ENCODE measurements around the gene RNF212B.
"Not testable (repeated sequence)": the region's sequence is repeated elsewhere in the genome, so short reads cannot be mapped to it uniquely, and the experiment has no call there.

The RNF212B gene

GRCh38 chr14:23219075-23219474 is 18.7 kb upstream of the RNF212B start:
- Histone ChIP-seq H4K8ac (ENCODE audit: low read depth, low read length) (no peak overlapping the region), H3K14ac (ENCODE audit: low read length) (no peak overlapping the region), H3K4me3 (ENCODE audit: low read depth, low read length) (no peak overlapping the region), H2BK12ac (ENCODE audit: low read length) (no peak overlapping the region), H3K4me1 (ENCODE audit: control insufficient read depth in 1 of 2, insufficient read depth in 2 of 2, low read length in 2 of 2) (no peaks in the 10 kb centered on the region), H3K18ac (ENCODE audit: low read length) (no peak overlapping the region), H3K27me3 (ENCODE audit: insufficient read depth, low read length) (no peaks in the 10 kb centered on the region), H2AK5ac (ENCODE audit: low read length) (no peak overlapping the region), H4K91ac (ENCODE audit: low read depth, low read length) (no peak overlapping the region), H2BK120ac (ENCODE audit: insufficient read depth, low read length, poor library complexity) (no peak overlapping the region), H3K9ac (ENCODE audit: low read length) (no peak overlapping the region), H3K4me2 (ENCODE audit: low read length) (no peak overlapping the region), H3K27ac (ENCODE audit: low read depth, low read length) (no peak overlapping the region), H4K12ac (ENCODE audit: low read depth, low read length) (no peak overlapping the region), H3K79me2 (ENCODE audit: control insufficient read depth, insufficient read depth, low read length, poor library complexity) (no peaks in the 10 kb centered on the region), H3K79me1 (ENCODE audit: low read length) (no peaks in the 10 kb centered on the region), H2AFZ (ENCODE audit: insufficient read depth, low read length, poor library complexity) (no peak overlapping the region), H2BK5ac (ENCODE audit: low read depth, low read length, poor library complexity) (no peak overlapping the region), H3K36me3 (ENCODE audit: control insufficient read depth in 1 of 2, insufficient read depth in 2 of 2, low read length in 2 of 2) (no peaks in the 10 kb centered on the region), H3K23ac (ENCODE audit: low read length) (no peak overlapping the region), H3K4ac (ENCODE audit: low read depth, low read length) (no peak overlapping the region), H3K9me3 (ENCODE audit: insufficient read depth, low read depth, low read length) (peaks cover 2% of the 10 kb centered on the region)
- WGBS (ENCODE audit: extremely low coverage, insufficient coverage, insufficient read length) = no CpG with 5 or more reads among the region's 3 CpGs
- DNase-seq = no peak

DNA sequence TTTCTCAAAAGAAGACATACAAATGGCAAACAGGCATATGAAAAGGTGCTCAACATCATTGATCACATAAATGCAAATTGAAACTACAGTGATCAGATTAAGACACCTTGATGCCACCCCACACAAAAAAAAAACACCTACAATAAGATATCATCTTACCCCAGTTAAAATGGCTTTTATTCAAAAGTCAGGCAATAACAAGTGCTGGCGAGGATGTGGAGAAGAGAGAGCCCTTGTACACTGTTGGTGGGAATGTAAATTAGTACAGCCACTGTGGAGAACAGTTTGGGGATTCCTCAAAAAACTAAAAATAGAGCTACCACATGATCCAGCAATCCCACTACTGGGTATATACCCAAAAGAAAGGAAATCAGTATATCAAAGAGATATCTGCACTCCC is 12.8 kb upstream of the RNF212B start:
- H3K14ac ChIP-seq (ENCODE audit: low read length); H2AK5ac ChIP-seq (ENCODE audit: low read length); H3K4me3 ChIP-seq (ENCODE audit: low read depth, low read length); H3K9me3 ChIP-seq (ENCODE audit: insufficient read depth, low read depth, low read length); H3K36me3 ChIP-seq (ENCODE audit: control insufficient read depth in 1 of 2, insufficient read depth in 2 of 2, low read length in 2 of 2); H2AFZ ChIP-seq (ENCODE audit: insufficient read depth, low read length, poor library complexity); H3K23ac ChIP-seq (ENCODE audit: low read length); DNase-seq; H3K18ac ChIP-seq (ENCODE audit: low read length); H3K4ac ChIP-seq (ENCODE audit: low read depth, low read length); H3K4me2 ChIP-seq (ENCODE audit: low read length); H2BK5ac ChIP-seq (ENCODE audit: low read depth, low read length, poor library complexity); H3K79me2 ChIP-seq (ENCODE audit: control insufficient read depth, insufficient read depth, low read length, poor library complexity); H3K79me1 ChIP-seq (ENCODE audit: low read length); H4K8ac ChIP-seq (ENCODE audit: low read depth, low read length); H2BK120ac ChIP-seq (ENCODE audit: insufficient read depth, low read length, poor library complexity); H3K9ac ChIP-seq (ENCODE audit: low read length); H4K12ac ChIP-seq (ENCODE audit: low read depth, low read length); H3K27ac ChIP-seq (ENCODE audit: low read depth, low read length); H3K27me3 ChIP-seq (ENCODE audit: insufficient read depth, low read length); H4K91ac ChIP-seq (ENCODE audit: low read depth, low read length); H2BK12ac ChIP-seq (ENCODE audit: low read length); H3K4me1 ChIP-seq (ENCODE audit: control insufficient read depth in 1 of 2, insufficient read depth in 2 of 2, low read length in 2 of 2): not testable (repeated sequence)
- WGBS (ENCODE audit: extremely low coverage, insufficient coverage, insufficient read length) = no CpG with 5 or more reads among the region's 1 CpG

DNA sequence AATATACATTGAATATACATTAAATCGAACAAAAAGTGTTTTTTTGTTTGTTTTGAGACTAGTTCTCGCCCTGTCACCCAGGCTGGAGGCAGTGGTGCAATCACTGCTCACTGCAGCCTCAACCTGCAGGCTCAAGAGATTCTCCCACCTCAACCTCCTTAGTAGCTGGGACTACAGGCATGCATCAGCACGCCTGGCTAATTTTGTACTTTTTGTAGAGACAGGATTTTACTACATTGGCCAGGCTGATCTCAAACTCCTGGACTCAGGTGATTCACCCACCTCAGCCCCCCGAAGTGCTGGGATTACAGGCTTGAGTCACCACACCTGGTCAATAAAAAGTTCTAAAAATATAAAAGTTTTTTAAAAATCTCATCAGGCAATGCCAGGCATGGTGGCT is 10.2 kb upstream of the RNF212B start:
- Histone ChIP-seq H3K79me1 (ENCODE audit: low read length) (no peaks in the 10 kb centered on the region), H4K12ac (ENCODE audit: low read depth, low read length) (no peak overlapping the region), H3K27me3 (ENCODE audit: insufficient read depth, low read length) (no peaks in the 10 kb centered on the region), H3K36me3 (ENCODE audit: control insufficient read depth in 1 of 2, insufficient read depth in 2 of 2, low read length in 2 of 2) (no peaks in the 10 kb centered on the region), H3K18ac (ENCODE audit: low read length) (no peak overlapping the region), H3K14ac (ENCODE audit: low read length) (no peak overlapping the region), H3K9me3 (ENCODE audit: insufficient read depth, low read depth, low read length) (no peaks in the 10 kb centered on the region), H3K4ac (ENCODE audit: low read depth, low read length) (no peak overlapping the region), H3K4me3 (ENCODE audit: low read depth, low read length) (no peak overlapping the region), H3K9ac (ENCODE audit: low read length) (no peak overlapping the region), H3K4me2 (ENCODE audit: low read length) (no peak overlapping the region), H2BK12ac (ENCODE audit: low read length) (no peak overlapping the region), H3K4me1 (ENCODE audit: control insufficient read depth in 1 of 2, insufficient read depth in 2 of 2, low read length in 2 of 2) (no peaks in the 10 kb centered on the region), H3K27ac (ENCODE audit: low read depth, low read length) (no peak overlapping the region), H2AK5ac (ENCODE audit: low read length) (no peak overlapping the region), H2BK5ac (ENCODE audit: low read depth, low read length, poor library complexity) (no peak overlapping the region), H3K79me2 (ENCODE audit: control insufficient read depth, insufficient read depth, low read length, poor library complexity) (no peaks in the 10 kb centered on the region), H4K91ac (ENCODE audit: low read depth, low read length) (no peak overlapping the region), H2BK120ac (ENCODE audit: insufficient read depth, low read length, poor library complexity) (no peak overlapping the region), H4K8ac (ENCODE audit: low read depth, low read length) (no peak overlapping the region), H3K23ac (ENCODE audit: low read length) (no peak overlapping the region), H2AFZ (ENCODE audit: insufficient read depth, low read length, poor library complexity) (no peak overlapping the region)
- no CpG with 5 or more reads among the region's 4 CpGs for WGBS (ENCODE audit: extremely low coverage, insufficient coverage, insufficient read length)
- no peak for DNase-seq

GRCh38 chr14:23228812-23229211 is 8.9 kb upstream of the RNF212B start:
- no peak overlapping the region for H2AFZ ChIP-seq (ENCODE audit: insufficient read depth, low read length, poor library complexity)

More at GRCh38 chr14:23228812-23229211, 8.9 kb upstream of the RNF212B start:
- no peak overlapping the region for H3K18ac ChIP-seq (ENCODE audit: low read length)
- H2BK12ac ChIP-seq (ENCODE audit: low read length) = no peak overlapping the region
- H3K4ac ChIP-seq (ENCODE audit: low read depth, low read length) = no peak overlapping the region
- H4K12ac ChIP-seq (ENCODE audit: low read depth, low read length) = no peak overlapping the region
- no peak overlapping the region for H2BK120ac ChIP-seq (ENCODE audit: insufficient read depth, low read length, poor library complexity)
- no peak overlapping the region for H3K4me2 ChIP-seq (ENCODE audit: low read length)
- H3K9me3 ChIP-seq (ENCODE audit: insufficient read depth, low read depth, low read length) = no peaks in the 10 kb centered on the region
- no peak overlapping the region for H3K4me3 ChIP-seq (ENCODE audit: low read depth, low read length)
- no peaks in the 10 kb centered on the region for H3K27me3 ChIP-seq (ENCODE audit: insufficient read depth, low read length)
- no peak overlapping the region for H2BK5ac ChIP-seq (ENCODE audit: low read depth, low read length, poor library complexity)
- no peaks in the 10 kb centered on the region for H3K79me2 ChIP-seq (ENCODE audit: control insufficient read depth, insufficient read depth, low read length, poor library complexity)
- no peak overlapping the region for H4K8ac ChIP-seq (ENCODE audit: low read depth, low read length)
- H3K4me1 ChIP-seq (ENCODE audit: control insufficient read depth in 1 of 2, insufficient read depth in 2 of 2, low read length in 2 of 2) = no peaks in the 10 kb centered on the region
- H3K14ac ChIP-seq (ENCODE audit: low read length) = no peak overlapping the region
- H3K23ac ChIP-seq (ENCODE audit: low read length) = no peak overlapping the region
- H3K9ac ChIP-seq (ENCODE audit: low read length) = no peak overlapping the region
- H3K36me3 ChIP-seq (ENCODE audit: control insufficient read depth in 1 of 2, insufficient read depth in 2 of 2, low read length in 2 of 2) = no peaks in the 10 kb centered on the region
- H4K91ac ChIP-seq (ENCODE audit: low read depth, low read length) = no peak overlapping the region
- no peak for DNase-seq
- no peaks in the 10 kb centered on the region for H3K79me1 ChIP-seq (ENCODE audit: low read length)
- WGBS (ENCODE audit: extremely low coverage, insufficient coverage, insufficient read length) = no CpG with 5 or more reads among the region's 1 CpG
- no peak overlapping the region for H3K27ac ChIP-seq (ENCODE audit: low read depth, low read length)
- no peak overlapping the region for H2AK5ac ChIP-seq (ENCODE audit: low read length)

All from trophoblast cell (in vitro differentiated cells and primary cell).